ENCODE measurements around the gene AMOTL2. TPM values are rescaled to one million over a fixed set of nuclear protein-coding genes. Genes with fewer than 3 reads are reported as not detected.
A peak's percentile ranks its signal among the peaks of the same experiment; 100 is the strongest.

AMOTL2 gene
- total and polyA plus RNA-seq, 4 donors = 4.2 to 16.7 (median 9.4) TPM

DNA sequence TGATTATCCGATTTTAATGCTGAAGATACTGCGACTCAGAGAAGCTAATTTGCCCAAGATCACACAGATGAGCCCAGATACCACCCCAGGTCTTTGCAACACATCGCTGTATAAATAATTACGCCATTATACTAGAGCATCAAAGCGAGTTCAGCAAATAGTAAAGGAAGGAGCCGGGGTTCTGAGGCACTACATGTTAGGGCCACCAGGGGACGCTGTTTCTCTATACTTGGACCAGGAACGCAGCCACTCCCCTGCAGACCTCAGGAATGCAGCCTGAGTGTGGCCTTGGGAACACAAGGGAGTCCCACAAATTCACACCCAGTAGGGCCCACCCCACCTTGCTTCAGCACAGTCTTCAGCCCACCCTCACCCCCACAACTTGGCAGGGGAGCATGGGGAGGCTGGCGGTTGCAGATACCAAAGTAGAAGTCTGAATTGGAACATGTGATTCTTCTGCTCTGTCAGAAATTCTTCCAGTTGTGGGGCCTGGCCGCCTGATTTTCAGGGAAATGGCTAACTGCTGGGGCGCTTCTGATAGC is 65.8 kb downstream of the AMOTL2 start:
- peak overlapping the region; percentile 2 to 62 for H3K27ac ChIP-seq (ENCODE audit: low read depth in 1 of 2, low read length in 2 of 2)
- no peaks in the 10 kb centered on the region for H3K36me3 ChIP-seq (ENCODE audit: control insufficient read depth in 4 of 4, insufficient read depth in 3 of 4, low read depth in 1 of 4, low read length in 3 of 4)
- peak; percentile 80 for DNase-seq (ENCODE audit: low spot score)
- H3K4me3 ChIP-seq (ENCODE audit: low read depth in 1 of 3, low read length in 3 of 3) = no peak overlapping the region
- H3K4me1 ChIP-seq (ENCODE audit: control insufficient read depth in 4 of 4, insufficient read depth in 4 of 4, low read length in 3 of 4) = peaks cover 14 to 53% (median 41%) of the 10 kb centered on the region in 4 donors
- no peak for TF ChIP-seq HNF4G (IDR thresholded peaks at IDR 0.05)
- no peak for TF ChIP-seq JUND (IDR thresholded peaks at IDR 0.05)
- peak; percentile 15 for TF ChIP-seq ATF3 (IDR thresholded peaks at IDR 0.05)
- no peak for TF ChIP-seq TAF1 (conservative IDR thresholded peaks at IDR 0.05)
- TF ChIP-seq RXRA (IDR thresholded peaks at IDR 0.05) = peak; percentile 17 to 51
- no peak for TF ChIP-seq FOXA1 (IDR thresholded peaks at IDR 0.05)
- TF ChIP-seq RAD21 (IDR thresholded peaks at IDR 0.05) = peak; percentile 98 to 100
- no peak for TF ChIP-seq ZBTB33 (IDR thresholded peaks at IDR 0.05)
- no peak for TF ChIP-seq NR2F2 (IDR thresholded peaks at IDR 0.05)
- TF ChIP-seq, protein P1, sequence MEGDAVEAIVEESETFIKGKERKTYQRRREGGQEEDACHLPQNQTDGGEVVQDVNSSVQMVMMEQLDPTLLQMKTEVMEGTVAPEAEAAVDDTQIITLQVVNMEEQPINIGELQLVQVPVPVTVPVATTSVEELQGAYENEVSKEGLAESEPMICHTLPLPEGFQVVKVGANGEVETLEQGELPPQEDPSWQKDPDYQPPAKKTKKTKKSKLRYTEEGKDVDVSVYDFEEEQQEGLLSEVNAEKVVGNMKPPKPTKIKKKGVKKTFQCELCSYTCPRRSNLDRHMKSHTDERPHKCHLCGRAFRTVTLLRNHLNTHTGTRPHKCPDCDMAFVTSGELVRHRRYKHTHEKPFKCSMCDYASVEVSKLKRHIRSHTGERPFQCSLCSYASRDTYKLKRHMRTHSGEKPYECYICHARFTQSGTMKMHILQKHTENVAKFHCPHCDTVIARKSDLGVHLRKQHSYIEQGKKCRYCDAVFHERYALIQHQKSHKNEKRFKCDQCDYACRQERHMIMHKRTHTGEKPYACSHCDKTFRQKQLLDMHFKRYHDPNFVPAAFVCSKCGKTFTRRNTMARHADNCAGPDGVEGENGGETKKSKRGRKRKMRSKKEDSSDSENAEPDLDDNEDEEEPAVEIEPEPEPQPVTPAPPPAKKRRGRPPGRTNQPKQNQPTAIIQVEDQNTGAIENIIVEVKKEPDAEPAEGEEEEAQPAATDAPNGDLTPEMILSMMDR (IDR thresholded peaks at IDR 0.05; ENCODE audit: low read depth, low read length, missing input control) = peak; percentile 99
- no peak for TF ChIP-seq REST (IDR thresholded peaks at IDR 0.05)
- TF ChIP-seq, protein P2, sequence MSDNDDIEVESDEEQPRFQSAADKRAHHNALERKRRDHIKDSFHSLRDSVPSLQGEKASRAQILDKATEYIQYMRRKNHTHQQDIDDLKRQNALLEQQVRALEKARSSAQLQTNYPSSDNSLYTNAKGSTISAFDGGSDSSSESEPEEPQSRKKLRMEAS (IDR thresholded peaks at IDR 0.05) = peak; percentile 30
- peak; percentile 29 for TF ChIP-seq YY1 (IDR thresholded peaks at IDR 0.05)
- no peak for TF ChIP-seq GABPA (IDR thresholded peaks at IDR 0.05 in 1 of 2, conservative IDR thresholded peaks at IDR 0.05 in 1 of 2)
- TF ChIP-seq SP1 (IDR thresholded peaks at IDR 0.05) = no peak
- no peak for TF ChIP-seq EGR1 (IDR thresholded peaks at IDR 0.05; ENCODE audit: low read depth in 2 of 2)
- no peak for TF ChIP-seq FOXA2 (IDR thresholded peaks at IDR 0.05)
- TF ChIP-seq HNF4A (conservative IDR thresholded peaks at IDR 0.05) = peak in 1 of 2 donors; percentile 33
- 10% methylated on average over 11 of the region's 11 CpGs for WGBS
- no peaks in the 10 kb centered on the region for H3K27me3 ChIP-seq (ENCODE audit: control insufficient read depth in 4 of 4, insufficient read depth in 4 of 4, low read length in 3 of 4)
- H3K9ac ChIP-seq (ENCODE audit: low read depth in 1 of 2, low read length in 2 of 2) = no peak overlapping the region
- no peaks in the 10 kb centered on the region for H3K9me3 ChIP-seq (ENCODE audit: control insufficient read depth in 4 of 4, low read length in 3 of 4)
